GM18861 (cell line): ENCODE data around the gene NPC1.
A peak's percentile ranks its signal among the peaks of the same experiment; 100 is the strongest.
"Not testable (repeated sequence)": the region's sequence is repeated elsewhere in the genome, so short reads cannot be mapped to it uniquely, and the experiment has no call there.

ENCODE experiments used
- ATAC-seq: cut with Tn5 transposase; IDR thresholded peaks from one replicate; pipeline ENCODE4 v1.9.1; 2021; ENCODE audit not compliant: unreplicated experiment

The NPC1 gene

DNA sequence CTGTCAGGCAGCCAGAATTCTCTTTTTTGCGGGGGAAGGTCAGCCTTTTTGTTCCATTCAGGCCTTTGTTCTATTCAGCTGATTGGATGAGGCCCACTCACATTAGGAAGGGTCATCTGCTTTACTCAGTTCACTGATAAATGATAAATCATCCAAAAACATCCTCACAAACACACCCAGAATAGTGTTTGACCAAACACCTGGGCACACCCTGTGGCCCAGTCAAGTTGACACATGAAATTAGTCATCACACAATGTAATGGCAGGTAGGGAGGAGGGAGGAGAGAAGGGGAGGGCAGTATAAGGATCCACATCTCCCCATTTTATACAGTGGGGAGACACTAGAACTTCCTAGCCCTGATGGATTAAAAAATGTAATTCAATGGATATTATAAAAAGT is 91.3 kb downstream of the NPC1 start:
- no peak for ATAC-seq

DNA sequence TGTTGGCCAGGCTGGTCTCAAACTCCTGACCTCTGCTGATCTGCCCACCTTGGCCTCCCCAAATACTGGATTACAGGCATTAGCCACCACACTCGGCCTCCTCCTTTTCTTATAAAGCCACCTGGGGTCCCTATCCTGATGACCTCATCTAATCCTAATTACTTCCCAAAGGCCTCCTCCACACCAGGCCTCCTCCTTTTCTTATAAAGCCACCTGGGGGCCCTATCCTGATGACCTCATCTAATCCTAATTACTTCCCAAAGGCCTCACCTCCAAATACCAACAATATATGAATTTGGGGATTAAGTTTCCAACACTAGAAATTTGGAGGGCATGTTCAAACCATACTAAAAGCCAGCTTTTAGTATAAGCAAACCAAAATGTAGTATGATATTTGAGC is 92.7 kb downstream of the NPC1 start:
- ATAC-seq: no peak

DNA sequence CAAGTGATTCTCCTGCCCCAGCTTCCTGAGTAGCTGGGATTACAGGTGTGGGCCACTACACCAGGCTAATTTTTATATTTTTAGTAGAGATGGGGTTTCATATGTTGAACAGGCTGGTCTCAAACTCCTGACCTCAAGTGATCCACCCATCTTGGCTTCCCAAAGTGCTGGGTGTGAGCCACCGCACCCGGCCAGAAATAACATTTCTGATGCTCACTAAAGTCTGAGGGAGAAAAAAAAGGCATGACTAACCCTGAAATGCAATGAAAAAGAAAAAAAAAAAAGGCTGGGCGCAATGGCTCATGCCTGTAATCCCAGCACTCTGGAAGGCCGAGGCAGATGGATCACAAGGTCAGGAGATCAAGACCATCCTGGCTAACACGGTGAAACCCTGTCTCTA is 96.7 kb downstream of the NPC1 start:
- not testable (repeated sequence) for ATAC-seq

DNA sequence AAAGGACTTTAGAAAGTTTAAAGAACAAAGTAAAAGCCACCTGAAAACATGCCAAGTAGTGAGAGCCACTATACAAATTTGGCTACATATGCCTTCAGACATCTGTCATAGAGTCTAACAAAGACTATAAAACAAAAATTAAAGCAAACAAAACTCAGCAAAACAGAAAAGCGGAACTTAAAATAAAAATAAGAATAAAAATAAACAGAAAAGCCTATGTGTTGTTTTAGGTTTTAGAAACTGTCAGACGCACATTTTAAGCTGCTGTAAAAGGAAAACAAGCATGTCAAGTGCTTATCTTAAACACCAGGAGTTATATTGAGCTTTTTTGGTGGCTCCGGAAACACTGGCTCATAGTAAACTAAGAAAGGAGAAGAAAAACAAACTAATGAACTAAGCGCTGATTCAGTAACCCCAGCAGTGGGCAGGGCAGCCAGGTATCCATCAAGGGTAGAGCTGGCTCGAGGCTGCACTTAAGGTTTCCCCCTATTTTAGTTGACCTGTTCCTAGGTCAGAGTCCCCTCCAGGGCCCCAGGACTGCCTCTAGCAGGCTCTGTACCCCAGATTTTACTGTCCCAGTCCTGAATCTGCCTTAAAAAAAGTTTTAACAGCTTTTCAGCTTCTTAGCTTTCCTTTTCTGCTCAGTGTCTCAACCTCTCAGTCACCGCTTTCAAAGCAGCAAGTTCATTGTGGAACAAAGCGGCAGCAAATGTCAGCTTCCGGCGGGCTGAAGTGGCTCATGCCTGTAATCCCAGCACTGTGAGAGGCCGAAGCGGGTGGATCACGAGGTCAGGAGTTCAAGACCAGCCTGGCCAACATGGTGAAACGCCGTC is 98.4 kb downstream of the NPC1 start:
- ATAC-seq: peak; percentile 67

DNA sequence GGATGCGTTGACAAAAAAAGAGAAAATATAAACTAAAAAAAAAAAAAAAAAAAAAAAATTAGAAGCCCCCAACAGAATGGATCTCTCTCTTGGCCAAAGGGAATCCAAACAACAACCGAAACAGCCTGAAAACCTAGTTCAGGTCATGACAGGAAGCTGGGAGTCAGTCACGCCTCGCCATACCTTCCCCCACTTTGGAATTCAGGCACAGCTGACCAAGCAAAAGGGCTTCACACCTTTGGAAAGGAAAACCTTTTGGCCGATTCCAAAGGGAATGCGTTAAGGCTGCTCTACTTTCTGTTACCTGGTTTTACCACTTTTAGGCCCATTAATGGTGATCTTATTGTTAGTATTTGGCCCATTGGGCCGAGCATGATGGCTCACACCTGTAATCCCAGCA is 100.9 kb downstream of the NPC1 start:
- no peak for ATAC-seq

DNA sequence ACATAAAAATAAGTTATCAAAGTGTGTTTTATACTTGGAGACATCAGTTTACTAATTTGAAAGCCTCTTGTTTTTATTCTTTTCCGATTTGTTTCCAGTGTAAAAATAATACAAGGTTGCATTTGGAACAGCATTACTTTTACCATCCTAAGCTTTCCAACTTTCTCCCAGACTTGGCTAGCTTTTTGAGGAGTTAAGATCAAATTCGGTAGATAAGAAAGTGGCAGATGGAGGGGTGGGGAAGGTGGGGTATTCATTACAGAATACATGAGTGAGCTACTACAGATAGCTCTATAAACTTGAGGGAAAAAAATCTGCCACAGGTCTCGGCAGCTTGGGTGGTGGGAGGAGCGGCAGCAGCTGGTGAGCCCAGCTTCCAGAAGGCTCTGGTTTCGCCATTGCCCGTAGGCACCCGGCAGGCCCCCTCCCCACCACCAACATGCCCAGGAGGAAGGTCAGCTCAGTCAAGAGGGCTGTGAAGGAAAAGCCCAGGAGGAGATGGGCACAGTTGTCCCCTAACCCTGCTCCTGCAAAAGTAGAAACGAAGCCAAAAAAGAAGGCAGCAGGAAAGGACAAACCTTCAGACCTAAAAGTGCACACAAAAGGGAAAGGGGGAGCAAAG is 101.6 kb downstream of the NPC1 start:
- ATAC-seq: no peak
